KG1 (cell line): ENCODE data around the gene PP2D1.
A peak's percentile ranks its signal among the peaks of the same experiment; 100 is the strongest.
"Not testable (repeated sequence)": the region's sequence is repeated elsewhere in the genome, so short reads cannot be mapped to it uniquely, and the experiment has no call there.

Source experiments
- DNase-seq: peaks from one replicate; lab custom pipeline; 2025; lab: John Stamatoyannopoulos, UW

Gene PP2D1, protein sequence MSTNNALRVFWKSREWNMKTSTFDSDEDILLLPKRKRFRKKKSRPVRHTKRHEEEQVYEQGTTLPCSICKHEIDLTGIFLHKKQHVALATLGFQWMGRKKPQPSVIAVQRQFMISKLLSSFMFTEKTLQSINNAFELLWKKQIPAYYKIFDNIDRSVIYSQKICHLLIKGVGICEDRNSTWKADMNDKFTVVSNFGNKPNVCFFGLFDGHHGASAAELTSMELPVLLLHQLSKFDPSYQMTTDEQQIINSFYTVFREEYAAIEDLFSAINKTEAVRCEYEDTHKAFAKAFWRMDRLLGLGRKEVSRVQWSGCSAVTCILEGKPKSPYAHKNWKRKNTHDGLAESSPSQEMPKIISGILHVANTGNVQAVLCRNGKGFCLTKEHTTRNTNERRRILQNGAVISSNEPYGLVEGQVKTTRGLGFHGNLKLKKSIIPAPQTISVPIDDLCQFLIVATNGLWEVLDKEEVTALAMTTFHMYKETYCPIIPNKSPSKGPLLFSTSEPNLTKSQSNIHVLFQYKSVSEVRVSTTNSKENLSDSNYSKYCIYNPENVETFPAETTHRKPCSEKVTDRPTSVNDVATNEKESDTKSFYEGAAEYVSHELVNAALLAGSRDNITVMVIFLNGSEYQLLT

DNA sequence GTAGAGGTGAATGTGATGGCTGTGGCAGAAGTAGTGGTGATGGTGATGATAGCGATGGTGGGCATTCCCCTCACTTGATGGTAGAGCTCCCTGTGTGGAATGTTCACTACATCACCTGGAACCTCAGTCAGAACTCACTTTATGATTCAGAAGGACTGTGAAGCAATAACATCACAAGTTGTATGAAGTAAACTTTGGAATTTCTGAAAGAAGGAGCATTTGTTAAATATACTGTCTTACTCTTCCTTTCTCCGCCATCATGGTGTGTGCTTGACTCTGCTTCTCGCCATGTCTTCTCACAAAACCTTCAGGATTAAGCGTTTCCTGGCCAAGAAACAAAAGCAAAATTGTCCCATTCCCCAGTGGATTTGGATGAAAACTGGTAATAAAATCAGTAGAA lies at the start of gene PP2D1:
PP2D1 (minus strand) TSS at position 101 of the 400 bp plus-strand sequence. CDS start 192 bp downstream, outside the sequence.
- no peak for DNase-seq

DNA sequence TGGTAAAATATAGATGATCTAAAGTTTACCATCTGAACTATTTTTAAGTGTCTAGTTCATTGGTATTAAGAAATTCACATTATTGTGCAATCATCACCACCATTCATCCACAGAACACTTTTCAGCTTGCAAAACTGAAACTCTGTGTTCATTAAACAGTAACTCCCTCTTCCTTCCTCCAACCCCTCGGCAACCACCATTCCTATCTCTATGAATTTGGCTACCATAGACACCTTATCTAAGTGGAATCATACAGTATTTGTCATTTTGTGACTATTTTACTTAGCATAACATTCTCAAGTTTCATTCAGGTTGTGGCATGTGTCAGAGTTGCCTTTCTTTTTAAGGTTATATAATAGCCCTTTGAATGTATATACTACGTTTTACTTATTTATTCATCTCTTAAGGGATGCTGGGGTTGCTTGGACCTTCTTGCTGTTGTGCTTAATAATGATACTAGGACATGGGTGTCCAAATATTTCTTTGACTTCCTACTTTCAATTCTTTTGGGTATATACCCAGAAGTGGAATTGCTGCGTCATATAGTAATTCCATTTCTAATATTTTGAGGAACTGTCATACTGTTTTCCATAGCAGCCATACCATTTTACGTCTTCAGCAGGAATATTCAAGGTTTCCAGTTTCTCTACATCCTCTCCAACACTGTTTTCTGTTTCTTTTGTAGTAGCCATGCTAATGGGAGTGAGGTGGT lies 49.1 kb upstream of the PP2D1 start:
- DNase-seq = peak; percentile 17

DNA sequence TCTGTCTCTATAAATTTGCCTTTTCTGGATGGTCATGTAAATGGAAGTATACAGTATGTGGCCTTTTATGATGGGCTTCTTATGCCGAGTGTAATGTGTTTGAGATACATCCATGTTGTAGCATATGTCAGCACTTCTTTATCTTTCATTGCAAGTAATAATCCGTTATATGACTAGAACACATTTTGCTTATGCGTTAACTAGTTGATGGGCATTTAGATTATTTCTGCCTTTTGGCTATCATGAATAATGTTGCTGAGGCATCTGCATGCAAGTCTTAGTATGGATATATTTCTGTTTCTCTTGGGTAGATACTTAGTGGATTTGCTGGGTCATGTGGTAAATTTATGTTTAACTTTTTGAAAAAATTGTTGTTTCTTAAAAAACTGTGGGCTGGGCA lies 47.9 kb upstream of the PP2D1 start:
- DNase-seq = no peak

DNA sequence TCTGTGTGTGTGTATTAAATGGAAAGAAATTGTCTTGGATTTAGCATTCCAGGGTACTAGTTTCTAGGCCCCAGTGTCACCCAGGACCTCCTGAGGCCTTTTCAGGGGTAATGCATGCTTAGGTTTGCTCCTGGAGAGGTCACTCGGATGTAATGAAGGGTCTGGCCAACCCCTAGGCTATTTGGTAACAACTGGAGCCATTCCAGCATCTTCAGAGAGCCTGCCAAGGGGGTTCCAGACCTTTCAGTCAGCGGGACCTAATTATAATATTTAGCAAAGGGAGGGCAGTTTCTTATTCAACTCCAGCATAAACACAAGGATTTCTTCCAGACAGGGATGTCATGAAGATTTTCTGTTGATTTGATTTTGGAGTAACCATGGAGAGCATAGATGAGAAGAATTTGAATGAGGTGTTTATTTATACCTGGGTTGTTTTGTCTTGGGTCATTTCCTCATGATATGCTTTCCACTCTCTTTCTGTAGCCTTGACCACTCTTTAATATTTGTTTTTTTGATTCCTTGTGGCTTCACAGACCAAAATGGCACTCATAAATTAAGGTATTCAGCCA lies 45.6 kb upstream of the PP2D1 start:
- no peak for DNase-seq

DNA sequence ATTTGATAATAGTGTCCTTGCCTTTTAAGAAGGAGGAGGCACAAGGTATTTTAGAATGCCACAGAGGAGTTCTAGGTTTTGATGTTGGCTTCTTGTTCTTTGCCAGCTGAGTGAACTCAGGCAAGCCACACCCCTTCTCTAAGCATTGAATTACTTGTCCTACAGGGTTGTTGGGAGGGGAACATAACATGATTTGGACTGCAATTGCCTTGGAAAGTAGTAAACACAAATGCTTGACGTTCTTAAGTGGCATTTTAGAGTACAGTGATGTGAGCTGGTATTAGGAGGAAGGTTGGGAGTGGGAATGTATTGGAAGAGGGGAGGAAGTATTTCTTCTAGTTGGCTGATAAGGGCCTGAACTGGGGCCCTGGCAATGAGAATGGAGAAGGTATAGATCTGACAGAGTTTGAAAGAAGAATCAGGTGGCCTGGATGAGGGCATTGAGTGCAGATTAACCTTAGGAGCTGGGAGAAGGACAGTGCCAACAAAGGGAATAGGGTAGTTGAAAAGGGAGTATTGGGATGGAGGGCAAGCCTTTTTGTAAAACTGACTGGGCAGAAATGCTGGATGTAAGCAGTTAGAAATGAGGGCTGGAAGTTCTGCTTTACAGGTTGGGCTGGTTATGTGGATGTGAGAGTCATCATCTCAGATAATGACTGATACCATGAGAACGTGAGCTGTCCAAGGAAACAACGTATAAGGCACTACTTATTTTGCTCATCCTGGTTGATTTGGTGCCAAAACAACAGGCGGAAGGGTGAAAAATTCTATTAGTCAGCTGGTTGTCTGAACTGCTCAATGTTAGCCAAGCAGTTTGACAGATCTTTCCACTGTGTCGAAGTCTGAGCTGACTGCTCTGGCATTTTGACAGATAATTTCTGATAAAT lies 44.9 kb upstream of the PP2D1 start:
- DNase-seq = no peak

DNA sequence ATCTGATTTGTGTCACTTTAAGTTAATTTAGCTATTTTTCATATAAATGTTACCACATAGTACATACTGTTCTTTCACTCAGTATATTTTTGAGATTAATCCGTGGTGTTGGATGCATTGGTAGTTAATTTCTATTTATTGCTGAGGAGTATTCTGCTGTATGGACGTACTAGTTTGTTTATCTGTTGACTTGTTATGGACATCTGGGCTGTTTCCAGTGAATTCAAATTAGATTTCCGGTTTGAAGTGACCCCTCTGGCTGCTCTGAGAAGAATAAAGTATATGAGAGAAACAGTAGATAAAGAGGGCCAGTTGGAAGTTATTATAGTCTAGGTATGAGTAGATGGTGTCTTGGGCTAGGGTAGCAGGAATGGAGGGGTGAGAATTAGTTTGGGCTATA lies 43.8 kb upstream of the PP2D1 start:
- no peak for DNase-seq

DNA sequence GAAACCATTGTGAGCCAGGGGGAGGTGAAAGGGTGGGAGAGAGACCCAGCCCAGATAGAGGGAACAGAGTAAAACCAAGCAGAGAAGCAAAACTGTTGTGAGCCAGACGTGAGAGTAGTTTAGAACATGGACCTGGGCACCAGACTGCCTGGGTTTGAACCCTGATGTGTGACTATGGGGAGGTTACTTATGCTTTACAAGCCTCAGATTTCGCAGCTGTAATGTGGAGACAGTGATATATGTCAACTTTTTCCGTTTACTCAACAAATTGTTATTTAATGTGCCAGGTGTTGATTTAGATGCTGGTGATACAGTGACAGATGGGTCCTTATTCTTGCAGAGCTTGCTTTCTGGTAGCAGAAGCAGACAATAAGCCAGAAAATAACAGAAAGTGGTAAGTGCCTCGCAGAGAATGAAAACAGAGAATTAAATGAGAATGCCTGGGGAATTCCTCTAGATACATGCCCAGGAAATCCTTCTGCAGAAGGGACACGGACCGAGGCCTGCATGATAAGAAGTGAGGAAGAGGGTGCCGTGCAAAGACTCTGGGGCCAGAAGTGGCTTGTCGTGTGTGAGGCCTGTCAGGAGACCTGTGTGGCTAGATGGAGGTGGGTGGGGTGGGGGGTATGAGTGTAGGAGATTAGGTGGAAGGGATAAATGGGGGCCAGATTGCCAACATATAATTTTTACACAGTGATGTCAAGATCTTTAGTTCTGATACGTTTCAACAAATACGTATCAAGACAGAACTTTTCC lies 43.1 kb upstream of the PP2D1 start:
- no peak for DNase-seq

DNA sequence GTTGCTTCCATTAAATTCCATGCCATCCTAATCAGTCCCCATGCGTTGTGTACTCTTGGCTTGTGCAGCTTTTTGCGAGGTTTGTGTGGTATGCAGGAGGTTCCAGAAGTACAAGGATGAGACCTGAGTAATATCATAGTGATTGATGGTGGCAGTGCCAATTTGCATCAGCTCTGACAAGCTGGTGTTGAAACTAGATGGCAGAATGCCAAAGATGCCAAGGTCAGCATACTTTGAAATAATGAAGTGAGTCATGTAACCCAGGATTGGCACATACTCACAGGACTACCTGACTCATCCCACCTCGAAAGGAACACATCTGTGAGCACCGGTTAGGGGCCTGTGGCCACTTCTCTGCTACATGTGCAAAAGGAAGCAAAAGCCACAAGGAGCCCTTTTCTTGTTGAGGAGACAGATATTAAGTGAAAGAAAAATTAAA lies 42.5 kb upstream of the PP2D1 start:
- peak; percentile 50 for DNase-seq

DNA sequence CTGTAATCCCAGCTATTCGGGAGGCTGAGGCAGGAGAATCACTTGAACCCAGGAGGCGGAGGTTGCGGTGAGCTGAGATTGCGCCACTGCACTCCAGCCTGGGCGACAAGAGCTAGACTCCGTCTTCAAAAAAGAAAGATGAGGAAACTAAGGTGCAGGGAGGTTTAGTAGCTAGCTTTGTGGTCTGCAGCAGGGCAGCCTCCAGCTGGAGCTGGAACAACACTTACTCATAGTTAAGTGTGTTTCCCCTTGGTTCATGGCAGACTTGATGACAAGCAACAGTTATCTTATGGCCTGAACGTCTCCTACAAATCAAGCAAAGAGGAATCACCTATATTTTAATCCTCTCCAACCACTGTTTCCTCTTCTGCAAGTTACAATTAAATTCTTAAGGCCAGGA lies 40.8 kb upstream of the PP2D1 start:
- DNase-seq = no peak

DNA sequence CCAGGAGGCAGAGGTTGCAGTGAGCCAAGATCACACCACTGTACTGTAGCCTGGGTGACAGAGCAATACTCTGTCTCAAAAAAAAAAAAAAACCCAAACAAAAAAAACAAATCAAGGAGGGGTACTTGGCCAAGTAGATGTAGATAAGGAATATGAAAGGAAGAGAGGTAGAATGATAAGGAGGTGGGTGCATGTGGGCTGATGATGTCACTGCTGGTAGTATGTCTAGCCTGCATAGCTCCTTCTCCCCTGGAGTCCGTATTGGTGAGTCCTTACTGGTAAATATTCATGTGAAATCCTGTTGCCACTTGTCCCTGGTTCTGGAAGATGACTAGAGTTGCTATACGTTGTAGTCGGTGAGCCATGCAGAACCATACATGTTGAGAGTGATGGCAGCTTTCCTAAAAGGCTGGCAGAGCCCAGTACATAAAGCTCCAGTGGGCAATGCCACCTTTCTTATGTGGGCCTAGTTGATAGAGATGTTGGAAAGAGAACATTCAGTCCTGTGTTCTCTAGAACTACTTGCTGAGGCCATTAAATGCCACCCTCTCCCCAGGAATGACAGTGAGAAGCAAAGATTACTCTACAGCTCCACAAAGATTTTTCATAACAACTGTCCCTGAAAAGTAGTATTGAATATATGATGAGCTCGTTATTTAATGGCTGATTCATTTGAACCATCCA lies 39.2 kb upstream of the PP2D1 start:
- no peak for DNase-seq

DNA sequence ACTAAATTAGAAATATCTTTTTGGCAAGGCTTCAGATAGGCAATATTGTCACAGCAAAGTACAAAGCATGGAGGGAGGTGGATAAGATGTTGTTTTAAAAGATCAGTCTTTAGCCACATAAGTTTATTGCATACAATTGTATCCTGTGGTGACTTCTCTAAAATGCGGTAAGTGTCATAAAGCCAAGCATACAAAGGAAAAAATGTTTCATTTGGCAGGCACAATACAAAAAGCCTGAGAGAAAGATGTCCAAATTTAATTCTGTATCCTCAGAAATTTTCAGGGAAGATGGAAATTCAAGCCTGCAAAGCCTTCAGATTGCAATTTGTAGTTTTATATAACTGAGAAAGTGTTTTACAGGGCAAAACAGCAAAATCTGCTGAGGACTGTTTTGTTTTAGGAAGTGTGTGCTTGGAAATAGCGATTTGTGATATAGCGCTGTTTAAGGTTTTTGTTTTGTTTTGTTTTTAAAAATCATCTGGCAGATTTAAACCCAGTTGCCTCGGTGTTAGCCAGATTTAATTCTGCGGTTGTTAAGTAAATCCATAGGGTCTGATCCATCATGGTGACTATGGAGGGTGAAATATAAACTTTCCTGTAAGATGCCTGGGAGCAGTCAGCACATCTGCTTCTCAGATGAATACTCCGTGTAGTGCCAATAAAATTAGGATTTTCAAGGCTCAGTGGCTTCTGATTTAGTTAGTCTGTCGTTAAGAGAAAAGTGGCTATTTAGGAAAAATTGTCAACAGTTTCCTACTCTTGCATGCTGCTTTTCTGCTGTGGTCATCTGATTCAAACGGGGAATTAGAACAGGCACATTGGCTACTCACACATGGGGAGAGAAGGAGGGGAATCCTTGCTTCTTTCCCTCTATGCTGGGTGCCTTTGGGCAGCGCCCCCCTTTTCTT lies 36.2 kb upstream of the PP2D1 start:
- DNase-seq = no peak

DNA sequence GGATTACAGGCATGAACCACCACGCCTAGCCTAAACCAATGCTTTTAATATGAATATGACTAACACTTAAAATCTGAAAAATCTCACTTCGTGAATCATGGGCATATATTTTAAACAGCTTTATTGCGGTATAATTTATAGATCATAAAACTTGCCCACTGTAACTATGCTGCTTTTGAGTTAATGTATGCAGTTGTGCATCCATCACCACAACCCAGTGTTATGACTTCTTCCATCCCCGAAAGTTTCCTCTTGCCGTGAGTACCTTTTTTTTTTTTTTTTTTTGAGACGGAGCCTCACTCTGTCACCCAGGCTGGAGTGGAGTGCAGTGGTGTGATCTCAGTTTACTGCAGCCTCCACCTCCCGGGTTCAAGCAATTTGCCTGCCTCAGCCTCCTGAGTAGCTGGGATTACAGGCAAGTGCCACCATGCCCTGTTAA lies 35.3 kb upstream of the PP2D1 start:
- DNase-seq = no peak

DNA sequence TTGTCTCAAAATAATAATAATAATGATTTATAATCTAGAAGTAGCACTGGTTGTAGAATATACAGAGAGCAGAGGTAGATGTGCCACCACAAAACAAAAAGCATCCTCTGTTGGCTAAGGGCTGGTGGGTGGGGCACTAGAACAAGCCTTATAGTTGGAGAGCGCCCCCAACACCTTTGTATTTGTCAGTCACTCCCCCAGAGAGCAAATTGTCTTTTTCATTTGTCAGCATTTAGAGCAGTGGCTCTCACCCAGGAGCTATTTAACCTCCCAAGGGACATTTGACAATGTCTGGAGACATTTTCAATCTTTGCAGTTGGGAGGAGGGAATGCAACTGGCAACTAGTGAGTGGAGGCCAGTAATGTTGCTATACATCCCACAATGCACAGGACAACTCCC lies 34.5 kb upstream of the PP2D1 start:
- DNase-seq = no peak

DNA sequence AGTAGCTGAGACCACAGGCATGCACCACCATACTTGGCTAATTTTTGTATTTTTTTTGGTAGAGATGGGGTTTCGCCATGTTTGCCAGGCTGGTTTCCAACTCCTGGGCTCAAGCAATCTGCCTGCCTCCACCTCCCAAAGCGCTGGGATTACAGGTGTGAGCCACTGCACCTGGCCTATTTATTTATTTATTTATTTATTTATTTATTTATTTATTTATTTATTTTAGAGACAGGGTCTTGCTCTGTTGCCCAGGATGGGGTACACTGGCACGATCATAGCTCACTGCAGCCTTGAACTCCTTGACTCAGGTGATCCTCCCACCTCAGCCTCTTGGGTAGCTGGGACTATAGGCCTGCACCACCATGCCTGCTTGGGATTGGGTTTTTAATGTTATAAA lies 33.1 kb upstream of the PP2D1 start:
- not testable (repeated sequence) for DNase-seq

DNA sequence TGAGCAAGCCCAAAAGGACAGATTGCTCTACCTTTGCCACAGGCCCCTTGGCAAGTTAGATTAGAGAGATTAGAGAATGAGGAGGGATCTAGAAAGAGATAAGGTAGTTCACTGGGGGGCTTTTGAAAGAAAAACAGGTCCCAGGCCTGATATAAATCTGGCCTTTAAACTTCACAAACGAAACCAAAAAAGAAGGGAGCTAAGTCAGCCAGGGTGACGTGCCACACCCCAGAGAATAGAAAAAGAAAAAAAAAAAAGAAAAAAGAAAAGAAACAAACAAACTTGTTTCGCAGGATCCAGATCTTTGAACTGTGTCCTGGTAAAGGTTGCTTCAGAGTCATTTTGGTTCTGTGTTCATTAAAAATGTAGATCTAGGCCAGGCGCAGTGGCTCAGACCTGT lies 31.8 kb upstream of the PP2D1 start:
- no peak for DNase-seq

DNA sequence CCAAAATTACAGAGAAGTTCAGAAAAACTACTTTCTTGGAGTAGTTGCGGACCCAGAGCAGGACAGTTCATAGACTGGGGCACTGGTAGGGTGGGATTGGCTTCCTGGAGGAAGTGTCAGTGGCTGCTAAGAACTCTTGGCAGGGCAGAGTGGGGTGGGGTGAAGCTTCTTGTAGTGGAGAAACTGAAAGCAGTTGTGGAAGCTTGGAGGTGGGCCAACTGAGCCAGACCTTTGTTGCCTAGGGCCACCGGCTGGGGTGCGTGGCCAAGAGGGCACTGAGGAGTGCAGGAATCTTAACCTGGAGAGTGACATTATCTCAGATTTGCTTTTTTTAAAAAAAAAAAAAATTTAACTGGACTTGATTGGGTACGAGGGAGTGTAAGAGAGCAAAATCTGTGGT lies 31.3 kb upstream of the PP2D1 start:
- peak; percentile 14 for DNase-seq

DNA sequence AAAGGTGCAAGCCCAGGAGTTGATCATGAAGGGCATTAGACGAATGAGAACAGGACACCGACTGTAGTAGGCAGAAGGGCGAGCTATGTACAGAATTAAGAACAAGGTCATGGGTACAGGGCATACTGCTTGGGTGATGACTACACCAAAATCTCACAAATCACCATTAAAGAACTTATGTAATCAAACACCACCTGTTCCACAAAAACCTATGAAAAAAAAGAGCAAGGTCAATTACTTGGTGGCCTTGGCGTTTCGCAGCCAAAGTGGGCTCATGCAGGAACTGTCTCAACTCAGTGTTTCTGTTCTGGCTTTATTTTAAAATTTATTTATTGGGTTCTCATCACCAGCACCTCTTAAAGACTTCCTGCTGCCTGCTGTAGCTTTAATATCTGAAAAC lies 30.3 kb upstream of the PP2D1 start:
- no peak for DNase-seq

DNA sequence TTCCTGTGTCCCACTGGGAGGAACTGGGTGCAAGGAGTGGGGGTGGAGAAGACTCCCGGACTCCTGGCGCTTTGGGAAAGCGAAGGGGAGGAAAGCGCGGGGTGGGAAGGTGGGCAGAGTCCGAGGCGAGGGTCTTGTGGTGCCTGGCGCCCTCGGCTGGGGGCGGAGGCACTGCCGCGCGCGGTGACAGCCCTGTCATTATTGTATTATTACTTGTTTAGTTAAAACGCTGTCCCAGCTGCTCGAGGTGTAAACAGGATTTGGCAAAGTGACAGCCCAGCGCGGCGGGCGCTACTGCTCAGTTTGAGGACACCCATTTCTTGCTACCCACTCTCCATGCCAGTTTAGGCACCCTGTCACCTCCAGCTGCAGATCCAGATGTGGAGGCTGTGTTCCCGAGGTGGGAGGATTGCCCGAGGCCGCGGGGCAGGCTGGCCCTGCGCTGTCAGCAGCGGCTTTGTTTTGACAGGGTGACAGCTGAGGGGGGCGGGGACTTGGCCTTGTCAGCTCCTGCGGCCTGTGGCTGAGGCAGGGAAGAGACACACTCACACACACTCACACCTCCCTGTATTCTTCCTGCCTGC lies 29.2 kb upstream of the PP2D1 start:
- peak; percentile 46 for DNase-seq
